PC-3 (cell line): ENCODE results near the gene C10orf95. TPM values are rescaled to one million over a fixed set of nuclear protein-coding genes. Genes with fewer than 3 reads are reported as not detected.

Experiments used
- ATAC-seq: fragments of 200-7000 bp; cut with Tn5 transposase; 2 replicates; pipeline ENCODE4 v1.9.1; 2020; ENCODE audit warnings: mild to moderate bottlenecking, moderate library complexity
- BruUV-seq: library from RNA; stranded (reverse); fragments of 400-500 nt; replicated peaks from 2 replicates; lab custom pipeline; 2021; lab: Mats Ljungman, UMichigan
- CTCF ChIA-PET: fragments of 300-600 bp; sonication (Branson Sonifier 250); formaldehyde crosslinking; loops from one replicate; lab custom pipeline; 2022; ENCODE audit warnings: antibody characterized with exemption; lab: Charles Lee
- POLR2A ChIA-PET: fragments of 300-600 bp; sonication (Branson Sonifier 250); formaldehyde crosslinking; loops from one replicate; lab custom pipeline; 2022; ENCODE audit warnings: antibody characterized with exemption; ENCODE audit not compliant: unreplicated experiment; lab: Charles Lee
- DNase-seq: peaks from one replicate; pipeline ENCODE4 v3.0.0-alpha.2; 2015
- H2AFZ ChIP-seq: fragments of 300-600 bp; sonication (generic); 2 replicates; pipeline ENCODE4 v1.6.0; 2016; ENCODE audit warnings: antibody characterized with exemption, low read length
- H3F3A ChIP-seq: fragments of 300-600 bp; sonication (generic); one replicate; pipeline ENCODE4 v1.6.0; 2017; ENCODE audit warnings: antibody characterized with exemption, low read length, control low read depth, mild to moderate bottlenecking; ENCODE audit not compliant: unreplicated experiment
- H3K27ac ChIP-seq: fragments of 300-600 bp; sonication (generic); 2 replicates; pipeline ENCODE4 v1.5.1; 2016; ENCODE audit warnings: mild to moderate bottlenecking, low read length
- H3K27me3 ChIP-seq: fragments of 300-600 bp; sonication (generic); 2 replicates; pipeline ENCODE4 v1.6.1; 2016; ENCODE audit warnings: low read length, mixed read lengths
- H3K36me3 ChIP-seq: fragments of 300-600 bp; sonication (generic); 2 replicates; pipeline ENCODE4 v1.6.1; 2016; ENCODE audit warnings: low read depth, mixed run types, low read length, mixed read lengths
- H3K4me1 ChIP-seq: fragments of 300-600 bp; sonication (generic); 2 replicates; pipeline ENCODE4 v1.5.1; 2016; ENCODE audit warnings: low read length; ENCODE audit not compliant: insufficient read depth
- H3K4me2 ChIP-seq: fragments of 300-600 bp; sonication (generic); 2 replicates; pipeline ENCODE4 v1.6.0; 2016; ENCODE audit warnings: low read length
- H3K4me3 ChIP-seq: fragments of 300-600 bp; sonication (generic); 2 replicates; pipeline ENCODE4 v1.5.1; 2016; ENCODE audit warnings: mild to moderate bottlenecking, low read length, mixed read lengths
- H3K79me2 ChIP-seq: fragments of 300-600 bp; sonication (generic); 2 replicates; pipeline ENCODE4 v1.6.1; 2017; ENCODE audit warnings: low read length, mixed read lengths
- H3K9ac ChIP-seq: fragments of 300-600 bp; sonication (generic); 2 replicates; pipeline ENCODE4 v1.6.0; 2016; ENCODE audit warnings: mild to moderate bottlenecking, low read length
- H3K9me2 ChIP-seq: fragments of 300-600 bp; sonication (generic); replicated peaks from 2 replicates; pipeline ENCODE4 v1.6.1; 2016; ENCODE audit warnings: mixed run types, low read length, mixed read lengths
- H3K9me3 ChIP-seq: fragments of 300-600 bp; sonication (generic); 2 replicates; pipeline ENCODE4 v1.6.1; 2016; ENCODE audit warnings: low read length, mixed read lengths
- H4K20me1 ChIP-seq: fragments of 300-600 bp; sonication (generic); 2 replicates; pipeline ENCODE4 v1.6.1; 2016; ENCODE audit warnings: low read length, mixed read lengths
- EZH2 ChIP-seq: fragments of 300-600 bp; sonication (generic); IDR thresholded peaks from one replicate; pipeline ENCODE4 v1.6.1; 2017; ENCODE audit warnings: antibody characterized with exemption, mild to moderate bottlenecking, low read length; ENCODE audit not compliant: unreplicated experiment
- EZH2phosphoT487 ChIP-seq: fragments of 300-600 bp; sonication (generic); IDR thresholded peaks from 2 replicates; pipeline ENCODE4 v1.6.1; 2018; ENCODE audit warnings: mild to moderate bottlenecking, antibody characterized with exemption, low read length, borderline replicate concordance
- intact Hi-C: fragments of 100-400 bp; cut with micrococcal nuclease; formaldehyde crosslinking; loops from 2 replicates; pipeline ENCODE4 v1.9.0; 2023
- total RNA-seq: library from RNA; depleted of rRNA; stranded (reverse); fragments of >200 nt; gene quantifications from 2 replicates; pipeline ENCODE4 v1.2.3, GENCODE V29; 2014
- TF ChIP-seq, protein P1 (sequence below): fragments of 300-600 bp; sonication (generic); conservative IDR thresholded peaks from 2 replicates; pipeline ENCODE4 v1.5.1; 2017; ENCODE audit warnings: antibody characterized with exemption, low read depth, mild to moderate bottlenecking, low read length

C10orf95 gene
- total RNA-seq, 1 experiment from 2014 or later, result 1.9 TPM

DNA sequence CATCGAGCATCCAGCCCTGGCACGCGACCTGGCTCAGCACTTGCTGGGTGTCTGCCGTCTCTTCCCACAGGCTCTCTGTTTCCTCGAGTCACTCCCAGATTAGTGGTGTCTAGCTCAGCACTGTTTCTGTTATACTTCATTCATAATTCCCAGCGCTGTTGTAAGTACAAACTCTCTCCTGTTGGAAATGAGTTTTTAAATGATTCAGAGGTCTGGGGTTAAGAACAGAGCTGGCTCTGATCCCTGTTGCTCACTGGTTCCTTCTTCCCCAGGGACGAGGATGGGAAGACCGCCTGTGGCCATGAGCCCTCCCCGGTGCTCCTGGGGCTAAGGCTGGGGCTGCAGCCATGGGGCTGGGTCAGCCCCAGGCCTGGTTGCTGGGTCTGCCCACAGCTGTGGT lies 17.3 kb upstream of the C10orf95 start:
- TF ChIP-seq, protein P1, sequence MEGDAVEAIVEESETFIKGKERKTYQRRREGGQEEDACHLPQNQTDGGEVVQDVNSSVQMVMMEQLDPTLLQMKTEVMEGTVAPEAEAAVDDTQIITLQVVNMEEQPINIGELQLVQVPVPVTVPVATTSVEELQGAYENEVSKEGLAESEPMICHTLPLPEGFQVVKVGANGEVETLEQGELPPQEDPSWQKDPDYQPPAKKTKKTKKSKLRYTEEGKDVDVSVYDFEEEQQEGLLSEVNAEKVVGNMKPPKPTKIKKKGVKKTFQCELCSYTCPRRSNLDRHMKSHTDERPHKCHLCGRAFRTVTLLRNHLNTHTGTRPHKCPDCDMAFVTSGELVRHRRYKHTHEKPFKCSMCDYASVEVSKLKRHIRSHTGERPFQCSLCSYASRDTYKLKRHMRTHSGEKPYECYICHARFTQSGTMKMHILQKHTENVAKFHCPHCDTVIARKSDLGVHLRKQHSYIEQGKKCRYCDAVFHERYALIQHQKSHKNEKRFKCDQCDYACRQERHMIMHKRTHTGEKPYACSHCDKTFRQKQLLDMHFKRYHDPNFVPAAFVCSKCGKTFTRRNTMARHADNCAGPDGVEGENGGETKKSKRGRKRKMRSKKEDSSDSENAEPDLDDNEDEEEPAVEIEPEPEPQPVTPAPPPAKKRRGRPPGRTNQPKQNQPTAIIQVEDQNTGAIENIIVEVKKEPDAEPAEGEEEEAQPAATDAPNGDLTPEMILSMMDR, result no peak
- H3K9ac ChIP-seq, result no peak overlapping the region
- no peaks in the 10 kb centered on the region for H4K20me1 ChIP-seq
- H3K27me3 ChIP-seq, result no peaks in the 10 kb centered on the region
- no peak for DNase-seq
- H3F3A ChIP-seq, result no peaks in the 10 kb centered on the region
- no peak overlapping the region for H3K27ac ChIP-seq
- H3K4me2 ChIP-seq, result no peak overlapping the region
- no peaks in the 10 kb centered on the region for H3K9me3 ChIP-seq
- ChIA-PET POLR2A (no interaction called here), CTCF (no interaction called here)
- no peaks in the 10 kb centered on the region for H3K9me2 ChIP-seq
- intact Hi-C loops, result no loop called here
- no peak for ATAC-seq
- no peaks in the 10 kb centered on the region for H3K36me3 ChIP-seq
- H2AFZ ChIP-seq, result no peak overlapping the region
- no peaks in the 10 kb centered on the region for H3K4me1 ChIP-seq
- no TSS peak for BruUV-seq
- H3K4me3 ChIP-seq, result no peak overlapping the region
- H3K79me2 ChIP-seq, result no peaks in the 10 kb centered on the region

DNA sequence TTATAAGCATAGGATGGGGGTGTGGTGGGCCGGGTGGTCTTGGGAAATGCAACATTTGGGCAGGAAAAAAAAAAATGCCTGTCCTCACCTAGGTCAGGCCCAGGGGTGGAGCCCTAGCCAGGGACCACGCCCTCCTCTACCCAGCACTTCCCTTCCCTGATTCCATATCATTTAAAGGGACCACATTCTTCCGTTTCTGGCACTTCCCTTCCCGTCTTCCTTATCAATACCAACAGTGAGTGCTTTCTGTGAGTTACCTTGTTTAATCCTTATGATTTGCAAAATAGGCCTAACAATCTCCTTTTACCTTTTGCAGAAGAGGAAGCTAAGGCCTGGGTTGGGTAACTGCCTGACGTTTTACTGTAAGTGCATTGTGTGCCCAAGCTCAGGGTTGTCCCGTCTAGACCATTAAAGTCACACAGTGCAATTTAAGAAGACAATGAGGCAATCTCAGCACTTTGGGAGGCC lies 16.7 kb upstream of the C10orf95 start:
- no peak overlapping the region for H3K4me3 ChIP-seq
- H3K4me2 ChIP-seq, result no peak overlapping the region
- no peaks in the 10 kb centered on the region for H3K79me2 ChIP-seq
- BruUV-seq, result no TSS peak
- H2AFZ ChIP-seq, result no peak overlapping the region
- intact Hi-C loops, result no loop called here
- H3K36me3 ChIP-seq, result no peaks in the 10 kb centered on the region
- ChIA-PET CTCF (no interaction called here), POLR2A (no interaction called here)
- no peaks in the 10 kb centered on the region for H3K9me3 ChIP-seq
- H3K9me2 ChIP-seq, result no peaks in the 10 kb centered on the region
- DNase-seq (no peak), ATAC-seq (no peak)
- no peaks in the 10 kb centered on the region for H3F3A ChIP-seq
- H3K27me3 ChIP-seq, result no peaks in the 10 kb centered on the region
- no peaks in the 10 kb centered on the region for H3K4me1 ChIP-seq
- TF ChIP-seq EZH2, result no peak
- no peak for TF ChIP-seq EZH2phosphoT487
- TF ChIP-seq, protein P1, result no peak
- no peak overlapping the region for H3K9ac ChIP-seq
- no peaks in the 10 kb centered on the region for H4K20me1 ChIP-seq
- H3K27ac ChIP-seq, result no peak overlapping the region

- Histone ChIP-seq H3K4me2 (no peak overlapping the region), H3K36me3 (no peaks in the 10 kb centered on the region), H2AFZ (no peak overlapping the region), H3K27me3 (no peaks in the 10 kb centered on the region), H3K9ac (no peak overlapping the region), H4K20me1 (no peaks in the 10 kb centered on the region), H3K27ac (no peak overlapping the region), H3K4me3 (no peak overlapping the region), H3K9me3 (no peaks in the 10 kb centered on the region), H3K4me1 (no peaks in the 10 kb centered on the region), H3K9me2 (no peaks in the 10 kb centered on the region), H3K79me2 (no peaks in the 10 kb centered on the region), H3F3A (no peaks in the 10 kb centered on the region)
- BruUV-seq, result no TSS peak
- ATAC-seq, result no peak
- TF ChIP-seq EZH2, result no peak
- TF ChIP-seq, protein P1, result no peak
- POLR2A ChIA-PET, result no interaction called here
- no peak for DNase-seq
- CTCF ChIA-PET, result no interaction called here
- intact Hi-C loops, result no loop called here
These were observed 16.0 kb upstream of the C10orf95 start for GRCh38 chr10:102467318-102467717.
